ENCODE results near the gene CDH23.

Gene CDH23

DNA sequence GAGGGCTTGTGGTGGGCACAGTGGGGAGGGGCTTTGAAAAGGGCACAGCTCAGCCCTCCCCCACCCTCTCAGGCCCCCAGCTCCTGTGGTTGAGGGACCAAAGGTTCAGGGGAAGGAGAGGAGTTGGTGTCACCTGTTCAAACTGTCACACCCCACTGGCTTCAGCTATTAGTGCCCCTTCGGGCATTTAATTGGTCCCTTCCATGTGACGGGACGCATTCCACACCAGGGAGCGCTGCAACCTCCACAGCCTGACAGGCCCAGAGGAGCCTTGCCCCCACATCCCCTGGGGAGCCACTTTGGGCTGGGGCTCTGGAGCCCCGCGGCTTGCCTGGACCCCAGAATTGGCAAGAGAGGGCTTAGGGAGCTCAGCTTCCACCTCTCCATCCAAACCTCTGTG lies 247.2 kb downstream of the CDH23 start:
- TF ChIP-seq JUND (IDR thresholded peaks at IDR 0.05; ENCODE audit: low read depth): no peak
- in situ Hi-C loops (cut with HindIII; ENCODE audit: low pct_unique_long_range_greater_than_20kb, low sequenced_read_pairs): no loop called here
- DNase-seq (ENCODE audit: low read depth in 1 of 2, low spot score in 1 of 2): no peak

DNA sequence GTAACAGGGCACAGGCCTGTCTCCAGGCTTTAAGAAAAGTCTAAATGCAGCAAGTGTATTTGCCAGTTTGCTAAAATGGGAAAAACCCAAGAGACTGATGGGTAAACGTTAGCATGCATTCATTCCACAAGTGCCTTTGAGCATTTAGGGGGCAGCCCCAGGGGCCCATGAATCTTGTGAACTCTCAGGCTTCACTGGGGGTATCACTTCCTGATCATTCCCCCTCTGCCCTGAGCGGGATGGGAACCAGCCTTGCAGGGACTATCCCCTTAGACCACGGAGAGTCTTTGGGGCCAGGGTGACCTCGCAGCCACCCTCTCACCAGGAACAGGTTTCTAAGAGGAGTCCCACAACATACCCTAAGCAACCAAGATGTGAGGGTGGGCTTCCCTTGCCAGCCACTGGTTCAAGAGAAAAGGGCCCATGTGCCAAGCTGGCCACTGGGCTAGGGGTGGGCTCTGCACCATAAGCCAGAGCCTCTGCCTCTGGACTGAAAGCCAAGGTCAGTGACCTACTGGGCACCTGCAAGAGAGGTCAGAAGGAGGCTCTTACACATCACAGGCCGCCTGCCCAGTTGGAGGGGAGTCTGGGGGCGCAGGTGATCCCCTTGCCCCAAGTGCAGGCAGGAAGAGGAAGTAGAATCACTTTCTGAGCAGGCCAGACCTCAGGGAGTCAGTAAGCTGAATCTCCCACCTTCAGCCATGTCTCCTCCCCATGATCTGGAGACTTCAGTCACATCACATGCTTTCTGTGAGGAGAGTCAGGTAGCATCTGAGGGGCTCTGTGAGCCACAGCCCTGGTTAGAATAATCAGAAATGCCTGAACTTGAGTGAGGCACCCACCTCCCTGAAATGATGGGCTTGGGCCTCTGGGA lies 247.8 kb downstream of the CDH23 start:
- no peak for TF ChIP-seq JUND (IDR thresholded peaks at IDR 0.05; ENCODE audit: low read depth)
- no peak for DNase-seq (ENCODE audit: low read depth in 1 of 2, low spot score in 1 of 2)
- in situ Hi-C loops (cut with HindIII; ENCODE audit: low pct_unique_long_range_greater_than_20kb, low sequenced_read_pairs): no loop called here

DNA sequence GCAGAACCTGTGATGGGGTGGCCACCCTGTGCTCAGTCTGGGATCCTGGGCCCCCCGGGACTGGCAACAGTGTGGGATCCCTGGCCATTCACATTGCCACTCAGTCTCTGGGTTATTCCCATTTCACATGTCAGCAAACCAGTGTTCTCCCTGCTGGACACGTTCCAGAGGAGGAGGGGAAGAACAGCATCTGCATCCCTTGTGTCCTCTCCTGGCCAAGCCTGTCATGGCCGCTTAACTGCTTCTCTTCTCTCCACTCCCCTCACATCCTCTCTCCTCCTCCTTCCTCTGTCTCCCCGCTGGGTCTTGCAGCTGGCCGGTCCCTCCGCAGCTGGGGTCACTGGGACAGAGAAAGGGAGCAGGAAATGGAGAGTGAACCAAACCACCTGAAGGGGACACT lies 248.5 kb downstream of the CDH23 start:
- in situ Hi-C loops (cut with HindIII; ENCODE audit: low pct_unique_long_range_greater_than_20kb, low sequenced_read_pairs): no loop called here
- no peak for DNase-seq (ENCODE audit: low read depth in 1 of 2, low spot score in 1 of 2)
- TF ChIP-seq JUND (IDR thresholded peaks at IDR 0.05; ENCODE audit: low read depth): no peak

DNA sequence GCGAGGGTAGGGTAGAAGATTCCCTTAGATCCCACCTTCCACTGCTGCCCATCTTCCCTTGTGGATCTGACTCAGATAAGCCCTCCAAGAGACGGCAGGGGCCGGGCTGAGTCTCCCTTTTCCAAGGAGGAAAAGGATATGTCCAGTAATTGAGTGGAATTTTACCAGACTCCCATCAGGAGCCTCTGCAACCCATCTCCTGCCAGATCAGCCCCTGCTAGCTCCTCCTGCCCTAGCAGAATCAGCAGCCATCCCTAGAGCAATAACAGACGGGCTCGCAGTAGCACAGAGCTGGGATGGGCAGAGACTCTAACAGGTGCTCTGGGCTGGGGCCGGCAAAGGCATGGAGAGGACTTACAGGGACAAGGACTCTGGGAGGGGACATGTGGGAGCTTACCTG lies 249.3 kb downstream of the CDH23 start:
- in situ Hi-C loops (cut with HindIII; ENCODE audit: low pct_unique_long_range_greater_than_20kb, low sequenced_read_pairs): no loop called here

DNA sequence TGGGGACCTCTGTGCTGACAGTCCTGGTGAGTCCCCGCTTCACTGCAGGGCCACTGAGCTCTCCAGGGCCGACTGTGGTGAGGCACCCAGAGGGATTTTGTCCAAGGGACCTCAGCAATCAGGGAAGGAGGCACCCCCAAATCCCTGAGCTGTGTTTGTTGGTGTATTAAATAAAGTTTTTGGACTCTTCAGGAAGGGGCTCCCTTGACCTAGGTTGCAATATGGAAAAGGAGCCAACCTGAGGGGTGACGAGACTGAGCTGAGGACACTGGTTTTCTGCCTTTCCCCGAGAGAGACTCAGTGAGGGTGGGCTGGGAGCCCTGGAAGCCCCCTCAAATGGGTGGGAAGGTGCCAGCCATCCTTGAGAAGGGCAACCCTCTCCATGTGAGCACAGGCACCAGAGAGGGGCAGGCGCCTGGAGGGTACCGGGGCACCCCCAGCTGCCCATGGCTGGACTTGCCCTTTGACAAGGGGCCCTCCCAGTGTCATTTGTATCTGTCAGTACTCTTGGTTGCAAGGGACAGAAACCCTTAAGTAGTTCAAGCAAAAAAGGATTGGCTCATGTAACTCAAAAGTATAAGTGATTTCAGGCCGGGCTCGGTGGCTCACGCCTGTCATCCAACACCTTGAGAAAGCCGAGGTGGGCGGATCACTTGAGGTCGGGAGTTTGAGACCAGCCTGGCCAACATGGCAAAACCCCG lies 250.0 kb downstream of the CDH23 start:
- in situ Hi-C loops (cut with HindIII; ENCODE audit: low pct_unique_long_range_greater_than_20kb, low sequenced_read_pairs): no loop called here
- DNase-seq (ENCODE audit: low read depth in 1 of 2, low spot score in 1 of 2): no peak
- TF ChIP-seq JUND (IDR thresholded peaks at IDR 0.05; ENCODE audit: low read depth): no peak

More for the DNA sequence above, 249.3 kb downstream of the CDH23 start:
- TF ChIP-seq JUND (IDR thresholded peaks at IDR 0.05; ENCODE audit: low read depth): no peak
- DNase-seq (ENCODE audit: low read depth in 1 of 2, low spot score in 1 of 2): no peak

DNA sequence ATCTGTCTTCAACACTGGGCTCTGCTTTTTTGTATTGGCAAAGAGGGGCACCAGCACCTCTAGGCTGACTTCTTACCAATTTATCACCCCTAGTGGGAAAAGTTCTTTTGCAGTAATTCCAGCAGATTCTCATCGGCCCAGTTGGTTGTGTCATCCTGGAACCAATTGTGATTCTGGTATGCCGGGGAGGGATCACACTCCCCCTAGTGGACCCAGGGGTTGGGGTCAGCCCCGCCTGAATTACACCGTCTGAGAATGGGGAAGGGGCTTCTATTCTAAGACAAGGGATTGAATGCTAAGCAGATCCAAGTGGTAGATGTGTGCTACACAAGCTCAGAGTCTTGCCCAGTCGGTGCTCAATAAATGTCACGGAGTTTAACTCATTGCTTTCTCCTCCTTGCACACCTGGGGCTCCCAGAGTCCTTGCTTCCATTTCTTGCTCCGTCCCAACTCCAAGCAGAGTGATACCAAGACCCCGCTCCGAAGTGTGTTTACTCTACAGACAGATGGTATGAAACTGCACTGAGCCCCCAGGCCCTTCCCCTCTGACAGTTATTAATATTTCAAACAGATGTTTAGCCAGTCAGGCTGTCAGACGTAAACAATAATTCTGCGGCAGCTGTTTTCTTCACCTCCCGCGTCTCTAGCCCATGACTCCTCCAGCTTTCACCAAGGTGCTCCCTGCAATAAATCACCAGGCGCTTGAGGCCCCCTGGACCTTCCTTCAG lies 251.0 kb downstream of the CDH23 start:
- in situ Hi-C loops (cut with HindIII; ENCODE audit: low pct_unique_long_range_greater_than_20kb, low sequenced_read_pairs): no loop called here
- no peak for TF ChIP-seq JUND (IDR thresholded peaks at IDR 0.05; ENCODE audit: low read depth)
- DNase-seq (ENCODE audit: low read depth in 1 of 2, low spot score in 1 of 2): no peak

DNA sequence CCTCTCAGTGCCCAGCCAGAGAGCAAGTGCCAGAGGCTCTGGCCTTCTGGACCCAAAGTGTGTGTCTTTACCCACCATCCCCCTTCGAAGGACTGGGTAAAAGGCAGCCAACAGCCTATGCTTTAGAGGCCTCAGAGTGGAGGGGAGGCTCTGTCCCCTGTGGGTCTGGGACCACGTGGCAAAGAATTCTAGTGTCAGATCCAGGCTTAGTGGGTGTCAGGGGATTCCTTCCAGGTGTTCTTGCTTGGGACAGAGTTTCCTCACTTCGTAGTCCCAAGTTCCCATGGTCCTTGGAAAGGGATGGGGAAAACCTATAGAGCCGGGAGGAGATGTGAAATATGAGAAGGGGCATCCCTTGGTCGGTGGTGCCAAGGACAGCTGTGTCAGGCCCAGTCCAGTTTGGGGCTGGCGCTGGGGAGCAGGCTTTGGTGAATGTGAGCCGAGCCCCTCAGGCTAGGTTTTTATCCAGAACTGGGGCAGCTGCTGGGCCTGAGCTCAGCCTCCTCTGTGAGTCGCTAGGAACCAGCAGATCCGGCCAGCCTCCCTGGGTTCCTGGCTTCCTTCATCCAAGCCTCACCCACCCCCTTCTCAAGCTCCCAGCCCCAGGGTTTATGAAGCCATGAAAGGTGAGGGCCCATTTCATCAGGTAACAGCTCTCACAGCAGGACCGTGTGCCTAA lies 251.7 kb downstream of the CDH23 start:
- in situ Hi-C loops (cut with HindIII; ENCODE audit: low pct_unique_long_range_greater_than_20kb, low sequenced_read_pairs): no loop called here
- no peak for TF ChIP-seq JUND (IDR thresholded peaks at IDR 0.05; ENCODE audit: low read depth)
- no peak for DNase-seq (ENCODE audit: low read depth in 1 of 2, low spot score in 1 of 2)

DNA sequence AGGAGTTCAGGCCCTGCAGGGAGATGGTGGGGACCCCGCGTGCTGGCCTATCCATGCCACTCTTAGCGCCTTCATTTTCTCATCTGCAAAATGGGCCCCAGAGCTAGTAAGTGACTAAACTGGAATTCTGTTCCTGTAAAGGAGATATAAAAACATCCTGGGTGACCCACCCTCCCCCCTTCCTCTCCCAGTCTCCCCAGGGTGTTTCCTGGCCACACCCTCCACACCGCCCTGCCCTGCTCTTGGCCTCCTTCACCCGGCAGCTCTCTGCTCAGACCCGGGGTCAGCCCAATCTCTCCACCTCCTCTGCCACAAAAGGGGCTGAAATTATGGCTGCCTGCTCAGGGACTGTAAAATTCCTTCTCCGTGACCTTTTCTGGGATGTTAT lies 252.2 kb downstream of the CDH23 start:
- in situ Hi-C loops (cut with HindIII; ENCODE audit: low pct_unique_long_range_greater_than_20kb, low sequenced_read_pairs): no loop called here
- no peak for TF ChIP-seq JUND (IDR thresholded peaks at IDR 0.05; ENCODE audit: low read depth)
- DNase-seq (ENCODE audit: low read depth in 1 of 2, low spot score in 1 of 2): no peak

DNA sequence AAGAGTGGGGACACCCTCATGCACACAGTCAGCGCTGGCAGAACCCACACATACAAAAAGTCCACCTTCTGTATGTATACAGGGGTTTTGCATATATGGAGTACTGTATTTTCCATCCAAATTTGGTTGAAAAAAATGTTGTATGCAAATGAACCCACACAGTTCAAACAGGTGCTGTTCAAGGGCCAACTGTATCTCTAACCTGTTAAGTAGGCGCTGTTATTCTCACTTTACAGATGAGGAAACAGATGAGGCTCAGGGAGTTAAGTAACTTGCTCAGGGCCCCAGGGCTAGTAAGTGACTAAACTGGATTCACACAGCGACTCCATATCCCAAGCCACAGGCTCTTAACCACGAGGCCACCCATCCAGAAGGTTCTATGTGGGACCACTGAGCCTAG lies 252.9 kb downstream of the CDH23 start:
- in situ Hi-C loops (cut with HindIII; ENCODE audit: low pct_unique_long_range_greater_than_20kb, low sequenced_read_pairs): no loop called here
- TF ChIP-seq JUND (IDR thresholded peaks at IDR 0.05; ENCODE audit: low read depth): no peak
- DNase-seq (ENCODE audit: low read depth in 1 of 2, low spot score in 1 of 2): peak in 1 of 2 experiments; percentile 54

DNA sequence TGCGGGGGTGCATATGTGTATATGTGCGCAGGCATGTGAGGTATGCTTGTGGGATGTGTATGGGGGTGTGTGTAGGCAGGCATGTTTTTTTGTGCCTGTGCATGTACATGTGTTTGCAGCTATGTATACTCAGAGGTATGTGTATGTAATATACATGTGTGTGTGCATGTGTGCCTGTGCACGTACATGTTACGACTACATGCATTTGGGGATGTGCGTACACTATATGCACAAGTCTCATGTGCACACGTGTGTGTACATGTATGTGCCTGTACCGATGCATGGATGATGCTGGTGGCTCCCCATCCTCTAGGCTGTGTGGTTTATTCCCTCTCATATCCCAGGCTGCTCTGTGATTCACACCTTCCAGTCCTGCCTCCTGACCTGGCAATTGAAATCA lies 253.7 kb downstream of the CDH23 start:
- no peak for TF ChIP-seq JUND (IDR thresholded peaks at IDR 0.05; ENCODE audit: low read depth)
- in situ Hi-C loops (cut with HindIII; ENCODE audit: low pct_unique_long_range_greater_than_20kb, low sequenced_read_pairs): no loop called here
- no peak for DNase-seq (ENCODE audit: low read depth in 1 of 2, low spot score in 1 of 2)

DNA sequence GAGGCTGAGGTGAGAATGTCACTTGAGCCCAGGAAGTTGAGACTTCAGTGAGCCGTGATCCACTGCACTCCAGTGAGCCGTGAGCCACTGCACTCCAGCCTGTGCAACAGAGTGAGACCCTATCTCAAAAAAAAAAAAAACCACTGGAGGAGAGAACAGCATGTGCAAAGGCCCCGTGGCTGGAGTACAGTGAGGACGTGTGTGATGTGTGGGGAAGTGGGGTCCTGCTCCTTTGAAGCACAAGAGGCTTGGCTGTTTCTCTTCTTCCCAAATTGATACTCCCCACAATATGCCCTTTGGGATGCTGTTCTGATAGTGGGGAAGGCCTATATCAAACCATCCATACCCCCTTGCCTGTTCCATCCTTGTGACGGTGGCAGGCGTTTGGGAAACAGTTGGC lies 254.7 kb downstream of the CDH23 start:
- TF ChIP-seq JUND (IDR thresholded peaks at IDR 0.05; ENCODE audit: low read depth): no peak
- in situ Hi-C loops (cut with HindIII; ENCODE audit: low pct_unique_long_range_greater_than_20kb, low sequenced_read_pairs): no loop called here
- DNase-seq (ENCODE audit: low read depth in 1 of 2, low spot score in 1 of 2): no peak

DNA sequence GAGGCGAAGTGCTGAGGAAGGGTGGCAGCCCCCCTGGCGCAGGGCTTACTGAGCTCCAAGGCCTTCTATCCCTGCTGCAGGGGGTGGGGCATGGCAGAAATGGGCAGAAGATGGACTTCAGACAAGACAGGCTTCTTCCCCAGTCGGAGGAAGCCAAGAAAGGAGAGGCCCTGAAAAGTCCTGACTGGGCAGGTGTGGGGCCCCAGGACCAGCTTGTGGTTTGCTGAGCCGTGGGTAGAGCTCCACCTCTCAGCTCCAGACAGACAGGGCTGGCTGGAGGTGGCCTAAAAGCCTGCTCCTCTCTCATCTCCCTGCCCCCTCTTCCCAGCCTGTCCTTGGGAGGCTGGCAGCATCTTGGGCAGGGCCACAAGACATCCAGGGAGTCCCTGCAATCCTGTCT lies 255.2 kb downstream of the CDH23 start:
- in situ Hi-C loops (cut with HindIII; ENCODE audit: low pct_unique_long_range_greater_than_20kb, low sequenced_read_pairs): no loop called here
- no peak for TF ChIP-seq JUND (IDR thresholded peaks at IDR 0.05; ENCODE audit: low read depth)
- no peak for DNase-seq (ENCODE audit: low read depth in 1 of 2, low spot score in 1 of 2)

All from T47D (cell line).